HCT116 (cell line): ENCODE measurements around the gene MAPRE3. TPM values are rescaled to one million over a fixed set of nuclear protein-coding genes. Genes with fewer than 3 reads are reported as not detected.

ENCODE experiments used
- ATAC-seq: fragments of 200-7000 bp; cut with Tn5 transposase; 2 replicates; pipeline ENCODE4 v1.9.1; 2020; ENCODE audit warnings: mild to moderate bottlenecking, moderate library complexity
- BruUV-seq: library from RNA; stranded (reverse); fragments of 400-500 nt; replicated peaks from 2 replicates; lab custom pipeline; 2021; lab: Mats Ljungman, UMichigan
- CTCF ChIA-PET: fragments of 300-600 bp; sonication (Branson Sonifier 250); formaldehyde crosslinking; loops from one replicate; lab custom pipeline; 2021; ENCODE audit warnings: antibody characterized with exemption; lab: Charles Lee
- POLR2A ChIA-PET: fragments of 300-600, 350-600 bp; sonication (Branson Sonifier 250); formaldehyde crosslinking; loops from one replicate; lab custom pipeline; 2021; ENCODE audit warnings: antibody characterized with exemption; lab: Charles Lee
- RAD21 ChIA-PET, 2 experiments: fragments of 300-600 bp; sonication (Branson Sonifier 250); formaldehyde crosslinking; loops; one replicate each; lab custom pipeline; 2023; ENCODE audit warnings: low total read pairs in 2 of 2; ENCODE audit not compliant: uncharacterized antibody in 2 of 2, unreplicated experiment in 2 of 2, low non-redundant PET in 1 of 2; lab: Charles Lee
- DNase-seq: peaks from one replicate; pipeline ENCODE4 v3.0.0-alpha.2; 2010; ENCODE audit warnings: low read depth, low spot score
- H2AFZ ChIP-seq: fragments of 200-600 bp; shearing (Covaris generic), sonication (generic); 2 replicates; pipeline ENCODE4 v1.6.1; 2017; ENCODE audit warnings: low read depth, mixed run types, mixed read lengths, antibody characterized with exemption, low read length; ENCODE audit not compliant: poor library complexity, severe bottlenecking
- H3K27ac ChIP-seq: 2 replicates; pipeline ENCODE4 v1.5.1; 2012; ENCODE audit warnings: low read depth, low read length
- H3K27me3 ChIP-seq: fragments of 200-600 bp; sonication (generic); 2 replicates; pipeline ENCODE4 v1.6.1; 2016; ENCODE audit warnings: mixed run types, low read length, mixed read lengths; ENCODE audit not compliant: insufficient read depth
- H3K36me3 ChIP-seq, 2 experiments: fragments of 200-500 bp in 1 of 2; fragments of 200-600 bp in 1 of 2; sonication (Bioruptor generic) in 1 of 2; sonication (generic) in 1 of 2; 2 replicates each; pipeline versions ENCODE4 v1.5.1 to v1.6.1; 2014 to 2016; ENCODE audit warnings: low read length in 2 of 2, inconsistent platforms in 1 of 2, mixed read lengths in 1 of 2, mixed run types in 1 of 2; ENCODE audit not compliant: insufficient read depth in 2 of 2, control insufficient read depth in 1 of 2
- H3K4me1 ChIP-seq, 2 experiments: fragments of 200-600 bp in 1 of 2; sonication (generic) in 1 of 2; 2 replicates each; pipeline versions ENCODE4 v1.5.1 to v1.6.1; 2012 to 2017; ENCODE audit warnings: low read length in 2 of 2, inconsistent platforms in 1 of 2, mild to moderate bottlenecking in 1 of 2, mixed read lengths in 1 of 2, mixed run types in 1 of 2, moderate library complexity in 1 of 2; ENCODE audit not compliant: insufficient read depth in 2 of 2, control insufficient read depth in 1 of 2
- H3K4me2 ChIP-seq: fragments of 200-600 bp; sonication (generic); 2 replicates; pipeline ENCODE4 v1.6.1; 2017; ENCODE audit warnings: mixed run types, low read length, mixed read lengths
- H3K4me3 ChIP-seq, 2 experiments: fragments of 200-600 bp in 1 of 2; sonication (generic) in 1 of 2; replicated peaks in 1 of 2; 2 replicates each; pipeline ENCODE4 v1.5.1; 2011 to 2016; ENCODE audit warnings: low read length in 2 of 2, control low read depth in 1 of 2, low read depth in 1 of 2, mild to moderate bottlenecking in 1 of 2, mixed read lengths in 1 of 2, mixed run types in 1 of 2
- H3K79me2 ChIP-seq: fragments of 200-600 bp; sonication (generic); 2 replicates; pipeline ENCODE4 v1.6.1; 2017; ENCODE audit warnings: mild to moderate bottlenecking, mixed run types, low read length, moderate library complexity, mixed read lengths; ENCODE audit not compliant: insufficient read depth
- H3K9ac ChIP-seq: fragments of 200-600 bp; sonication (generic); 2 replicates; pipeline ENCODE4 v1.6.1; 2016; ENCODE audit warnings: low read length, mixed read lengths
- H3K9me2 ChIP-seq: fragments of 200-600 bp; sonication (generic), shearing (Covaris generic); 2 replicates; pipeline ENCODE4 v1.6.1; 2017; ENCODE audit warnings: mixed run types, mild to moderate bottlenecking, moderate library complexity; ENCODE audit not compliant: insufficient read depth
- H3K9me3 ChIP-seq, 2 experiments: fragments of 200-500 bp in 1 of 2; fragments of 200-600 bp in 1 of 2; sonication (Bioruptor generic) in 1 of 2; sonication (generic) in 1 of 2; 2 replicates each; pipeline ENCODE4 v1.6.1; 2014 to 2017; ENCODE audit warnings: low read length in 2 of 2, mixed read lengths in 2 of 2, inconsistent platforms in 1 of 2, low read depth in 1 of 2, mild to moderate bottlenecking in 1 of 2, mixed run types in 1 of 2, moderate library complexity in 1 of 2; ENCODE audit not compliant: control insufficient read depth in 1 of 2, insufficient read depth in 1 of 2
- H4K20me1 ChIP-seq: fragments of 200-600 bp; sonication (generic), shearing (Covaris generic); 2 replicates; pipeline ENCODE4 v1.6.1; 2017; ENCODE audit warnings: mixed run types, mild to moderate bottlenecking, moderate library complexity; ENCODE audit not compliant: insufficient read depth
- CBX3 ChIP-seq: IDR thresholded peaks from 2 replicates; pipeline ENCODE4 v1.6.1; 2012; ENCODE audit warnings: low read depth
- CEBPB ChIP-seq: IDR thresholded peaks from 2 replicates; pipeline ENCODE4 v1.6.1; 2012; ENCODE audit warnings: low read depth
- CTCF ChIP-seq, 3 experiments: fragments of 200-600 bp in 1 of 3; sonication (generic) in 1 of 3; IDR thresholded peaks in 2 of 3; conservative IDR thresholded peaks in 1 of 3; 2 replicates each; pipeline ENCODE4 v1.5.1; 2012 to 2017; ENCODE audit warnings: low read depth in 2 of 3, low read length in 2 of 3, antibody characterized with exemption in 1 of 3, borderline replicate concordance in 1 of 3, control low read depth in 1 of 3, mild to moderate bottlenecking in 1 of 3, mixed read lengths in 1 of 3, mixed run types in 1 of 3, moderate library complexity in 1 of 3; ENCODE audit not compliant: insufficient read depth in 1 of 3
- EGR1 ChIP-seq: IDR thresholded peaks from 2 replicates; pipeline ENCODE4 v1.6.1; 2012; ENCODE audit warnings: low read depth
- ELF1 ChIP-seq: IDR thresholded peaks from 2 replicates; pipeline ENCODE4 v1.6.1; 2012; ENCODE audit warnings: low read depth, borderline replicate concordance
- EZH2 ChIP-seq: fragments of 200-600 bp; sonication (generic); IDR thresholded peaks from 2 replicates; pipeline ENCODE4 v1.6.1; 2017; ENCODE audit warnings: antibody characterized with exemption, mixed run types
- EZH2phosphoT487 ChIP-seq: fragments of 200-600 bp; IDR thresholded peaks from 2 replicates; pipeline ENCODE4 v1.6.1; 2018; ENCODE audit warnings: antibody characterized with exemption, borderline replicate concordance
- FOSL1 ChIP-seq: IDR thresholded peaks from 2 replicates; pipeline ENCODE4 v1.6.1; 2012; ENCODE audit warnings: low read depth
- JUND ChIP-seq: IDR thresholded peaks from 2 replicates; pipeline ENCODE4 v1.6.1; 2012
- MAX ChIP-seq: IDR thresholded peaks from 2 replicates; pipeline ENCODE4 v1.6.1; 2012
- POLR2AphosphoS5 ChIP-seq: IDR thresholded peaks from 2 replicates; pipeline ENCODE4 v1.6.1; 2011; ENCODE audit warnings: mild to moderate bottlenecking, low read depth, low read length, moderate library complexity
- RAD21 ChIP-seq: IDR thresholded peaks from 2 replicates; pipeline ENCODE4 v1.6.1; 2012; ENCODE audit warnings: low read depth, mild to moderate bottlenecking
- REST ChIP-seq: IDR thresholded peaks from 2 replicates; pipeline ENCODE4 v1.6.1; 2012; ENCODE audit warnings: low read depth
- SIN3A ChIP-seq: IDR thresholded peaks from 2 replicates; pipeline ENCODE4 v1.6.1; 2012; ENCODE audit warnings: low read depth
- SP1 ChIP-seq: IDR thresholded peaks from 2 replicates; pipeline ENCODE4 v1.6.1; 2012; ENCODE audit warnings: low read depth
- SRF ChIP-seq: IDR thresholded peaks from 2 replicates; pipeline ENCODE4 v1.6.1; 2012; ENCODE audit warnings: low read depth
- YY1 ChIP-seq: IDR thresholded peaks from 2 replicates; pipeline ENCODE4 v1.6.1; 2011; ENCODE audit warnings: low read length, low read depth, moderate library complexity, mild to moderate bottlenecking; ENCODE audit not compliant: insufficient replicate concordance; ENCODE audit errors: extremely low read depth
- ZFX ChIP-seq: fragments of 450-650 bp; IDR thresholded peaks from 2 replicates; pipeline ENCODE4 v1.6.1; 2017
- intact Hi-C: fragments of 100-400 bp; cut with micrococcal nuclease; formaldehyde crosslinking; loops from 2 replicates; pipeline ENCODE4 v1.10.0; 2022
- total RNA-seq: library from RNA; stranded (reverse); gene quantifications from one replicate; pipeline ENCODE4 v1.2.1, GENCODE V29; 2021; ENCODE audit not compliant: unreplicated experiment
- TF ChIP-seq, protein P1 (sequence below): IDR thresholded peaks from 2 replicates; pipeline ENCODE4 v1.6.1; 2011; ENCODE audit warnings: mild to moderate bottlenecking, low read length, moderate library complexity; ENCODE audit not compliant: insufficient replicate concordance; ENCODE audit errors: extremely low read depth
- TF ChIP-seq, protein P2 (sequence below): IDR thresholded peaks from 2 replicates; pipeline ENCODE4 v1.6.1; 2012

Gene MAPRE3
- total RNA-seq, 1 experiment from 2014 or later: 12.1 TPM

DNA sequence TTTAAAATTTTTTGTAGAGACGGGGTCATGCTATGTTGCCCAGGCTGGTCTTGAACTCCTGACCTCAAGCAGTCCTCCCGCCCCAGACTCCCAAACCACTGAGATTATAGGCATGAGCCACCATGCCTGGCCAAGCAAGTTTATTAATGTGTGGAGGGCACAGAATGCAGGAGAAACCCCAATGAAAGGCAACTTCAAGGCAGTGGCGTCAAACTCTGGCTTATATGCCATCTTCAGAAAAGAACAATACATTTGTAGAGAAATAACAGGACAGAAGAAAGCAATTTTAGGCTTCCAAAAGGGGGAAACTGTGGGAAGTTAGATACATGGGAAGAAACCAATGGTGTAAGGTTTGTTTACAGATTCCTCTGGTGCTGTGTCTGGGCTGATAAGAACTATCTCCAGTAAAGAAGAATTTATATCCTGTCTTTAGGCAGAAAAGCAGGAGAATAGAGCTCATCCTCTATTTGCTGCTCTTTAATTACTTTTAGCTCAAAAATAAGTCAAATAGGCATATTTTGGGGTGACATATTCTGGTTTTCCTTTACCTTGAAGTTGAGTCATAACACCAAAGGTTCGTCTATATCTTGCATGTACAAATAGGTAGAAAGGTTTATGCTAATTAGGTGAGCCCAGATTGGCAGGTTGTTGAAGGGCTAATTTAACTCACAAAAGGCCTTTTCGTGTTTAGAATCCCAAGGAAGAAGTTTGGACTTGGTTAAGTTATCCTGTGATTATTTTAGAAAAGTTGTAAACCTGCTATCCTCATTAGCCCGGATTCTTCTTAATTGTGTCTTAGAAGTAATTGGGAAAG is 36.4 kb downstream of the MAPRE3 start:
- RAD21 ChIA-PET: no interaction called here
- Histone ChIP-seq H3K27me3 (no peaks in the 10 kb centered on the region), H3K79me2 (no peaks in the 10 kb centered on the region; the same call in 1 of the 2 replicates), H2AFZ (no peak overlapping the region), H3K9me2 (no peaks in the 10 kb centered on the region), H3K4me3 (no peak overlapping the region), H3K9ac (no peak overlapping the region), H4K20me1 (no peaks in the 10 kb centered on the region), H3K4me2 (no peak overlapping the region), H3K36me3 (no peaks in the 10 kb centered on the region), H3K27ac (no peak overlapping the region), H3K9me3 (no peaks in the 10 kb centered on the region), H3K4me1 (peaks cover 22 to 42% of the 10 kb centered on the region in 2 experiments)
- intact Hi-C loops: no loop called here
- TF ChIP-seq CTCF (IDR thresholded peaks at IDR 0.05 in 2 of 3, conservative IDR thresholded peaks at IDR 0.05 in 1 of 3; ENCODE audit: borderline replicate concordance in 1 of 3, insufficient read depth in 1 of 3, low read depth in 2 of 3, low read length in 2 of 3): no peak
- TF ChIP-seq RAD21: no peak
- TF ChIP-seq, protein P1, sequence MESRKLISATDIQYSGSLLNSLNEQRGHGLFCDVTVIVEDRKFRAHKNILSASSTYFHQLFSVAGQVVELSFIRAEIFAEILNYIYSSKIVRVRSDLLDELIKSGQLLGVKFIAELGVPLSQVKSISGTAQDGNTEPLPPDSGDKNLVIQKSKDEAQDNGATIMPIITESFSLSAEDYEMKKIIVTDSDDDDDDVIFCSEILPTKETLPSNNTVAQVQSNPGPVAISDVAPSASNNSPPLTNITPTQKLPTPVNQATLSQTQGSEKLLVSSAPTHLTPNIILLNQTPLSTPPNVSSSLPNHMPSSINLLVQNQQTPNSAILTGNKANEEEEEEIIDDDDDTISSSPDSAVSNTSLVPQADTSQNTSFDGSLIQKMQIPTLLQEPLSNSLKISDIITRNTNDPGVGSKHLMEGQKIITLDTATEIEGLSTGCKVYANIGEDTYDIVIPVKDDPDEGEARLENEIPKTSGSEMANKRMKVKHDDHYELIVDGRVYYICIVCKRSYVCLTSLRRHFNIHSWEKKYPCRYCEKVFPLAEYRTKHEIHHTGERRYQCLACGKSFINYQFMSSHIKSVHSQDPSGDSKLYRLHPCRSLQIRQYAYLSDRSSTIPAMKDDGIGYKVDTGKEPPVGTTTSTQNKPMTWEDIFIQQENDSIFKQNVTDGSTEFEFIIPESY: no peak
- no peak for TF ChIP-seq REST
- TF ChIP-seq EGR1: no peak
- no peak for TF ChIP-seq EZH2
- TF ChIP-seq SP1: no peak
- no peak for TF ChIP-seq CEBPB
- TF ChIP-seq ELF1: no peak
- TF ChIP-seq CBX3: no peak
- TF ChIP-seq POLR2AphosphoS5: no peak
- TF ChIP-seq EZH2phosphoT487: no peak
- TF ChIP-seq FOSL1: no peak
- TF ChIP-seq JUND: no peak
- TF ChIP-seq, protein P2, sequence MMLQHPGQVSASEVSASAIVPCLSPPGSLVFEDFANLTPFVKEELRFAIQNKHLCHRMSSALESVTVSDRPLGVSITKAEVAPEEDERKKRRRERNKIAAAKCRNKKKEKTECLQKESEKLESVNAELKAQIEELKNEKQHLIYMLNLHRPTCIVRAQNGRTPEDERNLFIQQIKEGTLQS: no peak
- no peak for TF ChIP-seq MAX
- no peak for TF ChIP-seq SRF
- no peak for TF ChIP-seq ZFX
- no peak for TF ChIP-seq YY1
- no peak for TF ChIP-seq SIN3A
- no TSS peak for BruUV-seq
- POLR2A ChIA-PET: no interaction called here
- CTCF ChIA-PET: no interaction called here
- ATAC-seq (no peak), DNase-seq (no peak)
